Right lobe of liver (tissue), 6 donors: Measurements from ENCODE around the gene DACH1. TPM values are rescaled to one million over a fixed set of nuclear protein-coding genes. Genes with fewer than 3 reads are reported as not detected.

Experiments
- ATAC-seq, 4 donors: fragments of 200-7000 bp; cut with Tn5 transposase; one replicate each; pipeline ENCODE4 v1.9.1; 2020; ENCODE audit warnings: mild to moderate bottlenecking in 4 of 4, moderate library complexity in 4 of 4
- DNase-seq, 3 donors: peaks; one replicate each; pipeline ENCODE4 v3.0.0-alpha.2; 2020
- H3K27ac ChIP-seq, 3 donors: fragments of 200-600 bp; one replicate each; pipeline ENCODE4 v1.8.0; 2022
- H3K27me3 ChIP-seq, 2 donors: fragments of 200-600 bp; one replicate each; pipeline ENCODE4 v1.8.0; 2022
- H3K36me3 ChIP-seq, 4 donors: fragments of 200-600 bp; sonication (generic) in 1 of 4; one replicate each; pipeline versions ENCODE4 v1.5.1 to v1.8.0; 2017 to 2022; ENCODE audit warnings: control low read depth in 1 of 4
- H3K4me1 ChIP-seq, 4 donors: fragments of 200-600 bp; sonication (generic) in 1 of 4; one replicate each; pipeline versions ENCODE4 v1.5.1 to v1.8.0; 2017 to 2022; ENCODE audit warnings: control low read depth in 1 of 4
- H3K4me3 ChIP-seq, 3 donors: fragments of 200-600 bp; one replicate each; pipeline ENCODE4 v1.8.0; 2022
- H3K9me3 ChIP-seq, 4 donors: fragments of 200-600 bp; sonication (generic) in 1 of 4; one replicate each; pipeline versions ENCODE4 v1.5.1 to v1.8.0; 2017 to 2022; ENCODE audit warnings: control low read depth in 1 of 4
- POLR2A ChIP-seq: fragments of 450-650 bp; IDR thresholded peaks from one replicate; pipeline ENCODE4 v1.6.1; 2017; ENCODE audit warnings: antibody characterized with exemption, mild to moderate bottlenecking
- WGBS: methylation state at CpG from one replicate; pipeline ENCODE4 v1.1.6; 2018; ENCODE audit warnings: low coverage, low lambda C conversion rate; ENCODE audit not compliant: insufficient coverage; ENCODE audit errors: missing lambda C conversion rate; 5-methylcytosine and 5-hydroxymethylcytosine counted together
- intact Hi-C, 2 donors: fragments of 100-400 bp; cut with DNase I; formaldehyde crosslinking; loops; one replicate each; pipeline versions ENCODE4 v1.11.2 to v1.14.1; 2022
- total RNA-seq, 6 experiments: library from RNA; depleted of rRNA in 2 of 6; stranded (reverse); fragments of >200 nt in 2 of 6; fragmentation: NEBNext Ultra II Directional in 3 of 6; extraction: Animal tissue kit (Norgen Biotek cat#: 25700) in 3 of 6; gene quantifications; one replicate each; pipeline versions ENCODE4 v1.1.0 to v1.2.4, GENCODE V29; 2016 to 2023
- TF ChIP-seq, protein P1 (sequence below), 4 donors: fragments of 200-600 bp in 3 of 4; fragments of 450-650 bp in 1 of 4; IDR thresholded peaks; one replicate each; pipeline versions ENCODE4 v1.5.1 to v1.8.0; 2016 to 2022; ENCODE audit warnings: antibody characterized with exemption in 4 of 4, mild to moderate bottlenecking in 2 of 4
- donor health status: DM: no; HTN: yes; CAD: no.
- donor health status: DM: no; HTN: no; CAD: no.
- donor health status: DM: no; HTN: no; CAD: no.
- donor health status: DM: no; HTN: yes; CAD: no.
- donor health status: DM: no; HTN: yes; CAD: no.

Gene DACH1
- total RNA-seq, 6 experiments from 2014 or later, result 0.80 to 1.5 (median 0.94) TPM

DNA sequence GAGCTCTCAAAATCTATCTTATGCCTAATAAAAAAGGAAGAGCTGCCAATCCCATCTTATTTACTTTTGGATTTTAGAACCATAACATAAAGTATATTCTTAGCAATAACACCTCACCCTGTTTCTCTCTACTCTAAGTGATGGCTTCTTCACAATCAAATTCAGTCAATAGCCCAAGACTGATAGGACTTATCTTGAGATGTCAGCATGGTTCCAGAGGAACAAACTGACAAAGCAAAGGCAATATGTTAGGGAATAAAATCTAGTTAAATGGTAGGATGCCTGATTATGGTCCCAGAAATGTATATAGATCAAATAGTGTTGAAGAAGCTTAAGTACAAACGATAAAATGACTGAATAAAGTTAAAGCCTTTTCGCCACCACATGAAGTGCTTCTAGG is 36.3 kb downstream of the DACH1 start:
- no peaks in the 10 kb centered on the region for H3K36me3 ChIP-seq
- ATAC-seq, result no peak
- H3K4me1 ChIP-seq, result no peaks in the 10 kb centered on the region
- WGBS, result 46% methylated on average over 2 of the region's 2 CpGs
- no peak for DNase-seq
- no peak overlapping the region for H3K4me3 ChIP-seq
- H3K9me3 ChIP-seq, result no peaks in the 10 kb centered on the region
- no peak for TF ChIP-seq POLR2A
- TF ChIP-seq, protein P1, sequence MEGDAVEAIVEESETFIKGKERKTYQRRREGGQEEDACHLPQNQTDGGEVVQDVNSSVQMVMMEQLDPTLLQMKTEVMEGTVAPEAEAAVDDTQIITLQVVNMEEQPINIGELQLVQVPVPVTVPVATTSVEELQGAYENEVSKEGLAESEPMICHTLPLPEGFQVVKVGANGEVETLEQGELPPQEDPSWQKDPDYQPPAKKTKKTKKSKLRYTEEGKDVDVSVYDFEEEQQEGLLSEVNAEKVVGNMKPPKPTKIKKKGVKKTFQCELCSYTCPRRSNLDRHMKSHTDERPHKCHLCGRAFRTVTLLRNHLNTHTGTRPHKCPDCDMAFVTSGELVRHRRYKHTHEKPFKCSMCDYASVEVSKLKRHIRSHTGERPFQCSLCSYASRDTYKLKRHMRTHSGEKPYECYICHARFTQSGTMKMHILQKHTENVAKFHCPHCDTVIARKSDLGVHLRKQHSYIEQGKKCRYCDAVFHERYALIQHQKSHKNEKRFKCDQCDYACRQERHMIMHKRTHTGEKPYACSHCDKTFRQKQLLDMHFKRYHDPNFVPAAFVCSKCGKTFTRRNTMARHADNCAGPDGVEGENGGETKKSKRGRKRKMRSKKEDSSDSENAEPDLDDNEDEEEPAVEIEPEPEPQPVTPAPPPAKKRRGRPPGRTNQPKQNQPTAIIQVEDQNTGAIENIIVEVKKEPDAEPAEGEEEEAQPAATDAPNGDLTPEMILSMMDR (IDR thresholded peaks at IDR 0.05), result no peak
- no peak overlapping the region for H3K27ac ChIP-seq
- intact Hi-C loops, result no loop called here
- H3K27me3 ChIP-seq, result no peaks in the 10 kb centered on the region

DNA sequence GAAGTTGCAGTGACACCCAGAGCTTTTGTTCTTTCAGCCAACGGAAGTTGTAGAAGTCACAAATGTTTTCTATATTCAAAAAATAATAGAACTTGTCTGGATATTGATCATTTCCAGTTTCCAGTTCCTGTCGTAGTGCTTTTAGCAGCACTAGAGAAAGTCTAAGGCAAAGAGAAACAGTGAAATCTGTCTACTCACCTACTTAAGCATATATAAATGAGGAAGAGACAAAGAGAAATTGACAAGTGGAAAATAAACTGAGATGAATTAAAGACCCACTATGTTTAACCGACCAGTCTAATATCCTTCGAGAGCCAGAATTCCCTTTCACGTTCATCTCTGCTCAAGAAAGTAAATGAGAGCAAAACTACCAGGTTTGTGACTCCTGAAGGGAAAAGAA is 36.7 kb downstream of the DACH1 start:
- no peak overlapping the region for H3K4me3 ChIP-seq

DNA sequence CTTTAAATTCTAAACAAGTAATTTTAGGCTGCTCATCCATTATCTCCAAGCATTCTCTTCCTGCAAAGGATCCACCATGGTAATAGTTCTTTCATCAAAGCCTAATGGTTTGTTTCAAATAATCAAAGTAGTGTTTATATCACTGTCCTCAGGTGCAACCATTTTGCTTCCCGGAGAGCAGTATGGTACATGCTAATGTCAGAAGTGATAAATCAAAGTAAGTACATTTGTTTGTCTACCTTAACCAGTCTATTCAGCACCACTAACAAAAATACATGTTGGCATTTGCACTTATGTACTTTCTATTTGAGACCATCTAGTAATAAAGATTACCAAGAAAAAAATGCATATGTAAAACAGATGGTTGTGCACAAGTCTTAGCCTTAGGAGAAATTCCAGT is 37.5 kb downstream of the DACH1 start:
- no peaks in the 10 kb centered on the region for H3K9me3 ChIP-seq
- no peaks in the 10 kb centered on the region for H3K36me3 ChIP-seq
- TF ChIP-seq, protein P1 (IDR thresholded peaks at IDR 0.05), result no peak
- TF ChIP-seq POLR2A, result no peak
- ATAC-seq (no peak), DNase-seq (no peak)
- intact Hi-C loops, result no loop called here
- no peaks in the 10 kb centered on the region for H3K4me1 ChIP-seq
- H3K27ac ChIP-seq, result no peak overlapping the region
- no peak overlapping the region for H3K4me3 ChIP-seq
- 77% methylated on average over 1 of the region's 1 CpG for WGBS
- no peaks in the 10 kb centered on the region for H3K27me3 ChIP-seq

More for the DNA sequence above, 36.7 kb downstream of the DACH1 start:
- H3K36me3 ChIP-seq, result no peaks in the 10 kb centered on the region
- no peaks in the 10 kb centered on the region for H3K27me3 ChIP-seq
- no peaks in the 10 kb centered on the region for H3K9me3 ChIP-seq
- H3K4me1 ChIP-seq, result no peaks in the 10 kb centered on the region
- no peak for ATAC-seq
- WGBS, result 24% methylated on average over 5 of the region's 5 CpGs
- TF ChIP-seq POLR2A, result no peak
- TF ChIP-seq, protein P1 (IDR thresholded peaks at IDR 0.05), result no peak
- intact Hi-C loops, result no loop called here
- H3K27ac ChIP-seq, result no peak overlapping the region
- no peak for DNase-seq

DNA sequence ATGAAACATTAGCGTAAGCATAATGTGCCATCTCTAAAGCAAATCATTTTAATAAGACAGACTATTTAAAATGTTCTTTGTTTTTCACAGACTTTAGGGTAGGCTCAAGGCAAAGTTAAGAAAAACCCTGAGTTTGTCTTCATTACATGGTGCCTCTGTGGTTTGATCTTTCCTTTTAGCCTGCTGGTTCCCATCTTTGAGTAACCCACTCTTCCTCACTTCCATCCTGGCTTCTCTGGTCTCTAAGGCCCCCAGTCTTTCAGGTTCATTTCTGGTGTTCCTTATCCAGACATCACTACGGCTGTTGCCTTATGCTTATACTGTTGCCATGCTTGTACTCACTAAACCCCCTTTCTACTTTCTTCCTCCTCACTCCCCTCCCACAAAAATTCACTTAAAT is 38.4 kb downstream of the DACH1 start:
- Histone ChIP-seq H3K36me3 (no peaks in the 10 kb centered on the region), H3K4me3 (no peak overlapping the region), H3K27me3 (no peaks in the 10 kb centered on the region), H3K4me1 (no peaks in the 10 kb centered on the region), H3K9me3 (no peaks in the 10 kb centered on the region), H3K27ac (no peak overlapping the region)
- 45% methylated on average over 2 of the region's 2 CpGs for WGBS
- TF ChIP-seq, protein P1 (IDR thresholded peaks at IDR 0.05), result no peak
- no peak for TF ChIP-seq POLR2A
- DNase-seq (no peak), ATAC-seq (no peak)
- intact Hi-C loops, result no loop called here

DNA sequence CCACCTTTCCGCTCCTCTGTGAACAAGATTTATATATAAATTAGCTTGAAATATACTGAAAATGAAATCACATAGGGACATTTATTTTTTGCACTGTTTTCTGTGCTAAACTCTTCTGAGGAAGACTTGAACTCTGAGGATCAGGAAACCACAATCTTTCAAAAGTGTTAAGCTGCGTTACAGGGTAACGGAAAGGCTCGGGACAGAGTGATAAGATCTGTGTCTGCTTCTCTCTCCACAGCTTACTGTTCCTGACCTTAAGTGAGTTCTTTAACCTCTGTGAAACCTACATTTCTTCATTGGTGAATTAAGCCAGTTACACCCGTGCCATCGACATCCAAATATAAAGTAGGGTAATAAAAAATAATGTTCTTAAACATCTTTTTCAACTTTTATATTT is 38.9 kb downstream of the DACH1 start:
- WGBS, result 8% methylated on average over 6 of the region's 6 CpGs

More for the DNA sequence above, 38.9 kb downstream of the DACH1 start:
- intact Hi-C loops, result no loop called here
- Histone ChIP-seq H3K4me1 (no peaks in the 10 kb centered on the region), H3K27me3 (no peaks in the 10 kb centered on the region), H3K9me3 (no peaks in the 10 kb centered on the region), H3K27ac (no peak overlapping the region), H3K36me3 (no peaks in the 10 kb centered on the region), H3K4me3 (no peak overlapping the region)
- peak in 1 of 4 donors; percentile 35 for ATAC-seq
- TF ChIP-seq, protein P1 (IDR thresholded peaks at IDR 0.05), result no peak
- TF ChIP-seq POLR2A, result no peak
- no peak for DNase-seq
